ENCODE data around the gene KIF13A.
"Not testable (repeated sequence)": the region's sequence is repeated elsewhere in the genome, so short reads cannot be mapped to it uniquely, and the experiment has no call there.

The KIF13A gene

DNA sequence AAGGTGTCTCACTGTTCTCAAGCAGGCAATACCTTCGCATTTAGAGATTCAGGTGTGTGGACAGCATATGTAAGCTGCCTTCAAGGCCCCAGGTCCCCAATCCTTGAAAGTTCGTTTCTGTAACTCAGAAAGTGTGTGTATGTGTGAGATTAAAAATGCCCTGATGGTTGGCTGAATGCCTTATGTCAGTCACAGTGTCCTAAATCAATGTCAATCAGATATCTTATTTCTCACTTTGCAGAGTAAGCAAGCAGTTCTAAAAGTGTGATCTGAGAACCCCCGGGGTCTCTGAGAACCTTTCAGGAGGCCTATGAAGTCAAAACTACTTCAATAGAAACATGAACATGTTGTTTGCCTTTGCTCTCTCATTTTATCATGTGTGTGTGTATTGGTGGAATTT lies 157.5 kb downstream of the KIF13A start:
- no peak for DNase-seq (ENCODE audit: low read depth, low spot score)
- no peak overlapping the region for H3K27ac ChIP-seq

- no peak overlapping the region for H3K27ac ChIP-seq
- DNase-seq (ENCODE audit: low read depth, low spot score) = no peak
Measured at GRCh38 chr6:17828149-17828548, 159.3 kb downstream of the KIF13A start.

GRCh38 chr6:17826301-17826700 lies 161.1 kb downstream of the KIF13A start:
- no peak for DNase-seq (ENCODE audit: low read depth, low spot score)
- H3K27ac ChIP-seq = no peak overlapping the region

DNA sequence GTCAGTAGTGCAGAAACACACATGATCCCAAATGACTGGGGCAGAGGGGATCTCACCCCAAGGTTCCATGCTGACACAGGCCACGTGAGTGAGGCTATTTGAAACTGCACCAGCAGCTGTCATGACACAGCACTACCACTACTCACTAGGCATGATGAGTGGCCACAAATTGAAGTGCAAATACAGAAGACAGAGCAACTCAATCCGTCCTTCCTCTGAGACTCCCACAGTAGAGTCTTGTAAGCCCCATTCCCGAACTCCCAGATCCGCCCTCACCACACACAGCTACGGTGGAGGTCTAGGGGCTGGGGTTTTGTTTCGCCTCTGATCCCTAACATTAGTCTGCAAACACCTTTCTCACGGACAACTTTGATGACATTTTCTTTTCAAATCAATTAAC lies 167.4 kb downstream of the KIF13A start:
- no peak for DNase-seq (ENCODE audit: low read depth, low spot score)
- no peak overlapping the region for H3K27ac ChIP-seq

- H3K27ac ChIP-seq = no peak overlapping the region
Measured at GRCh38 chr6:17817763-17818162, 169.7 kb downstream of the KIF13A start.

DNA sequence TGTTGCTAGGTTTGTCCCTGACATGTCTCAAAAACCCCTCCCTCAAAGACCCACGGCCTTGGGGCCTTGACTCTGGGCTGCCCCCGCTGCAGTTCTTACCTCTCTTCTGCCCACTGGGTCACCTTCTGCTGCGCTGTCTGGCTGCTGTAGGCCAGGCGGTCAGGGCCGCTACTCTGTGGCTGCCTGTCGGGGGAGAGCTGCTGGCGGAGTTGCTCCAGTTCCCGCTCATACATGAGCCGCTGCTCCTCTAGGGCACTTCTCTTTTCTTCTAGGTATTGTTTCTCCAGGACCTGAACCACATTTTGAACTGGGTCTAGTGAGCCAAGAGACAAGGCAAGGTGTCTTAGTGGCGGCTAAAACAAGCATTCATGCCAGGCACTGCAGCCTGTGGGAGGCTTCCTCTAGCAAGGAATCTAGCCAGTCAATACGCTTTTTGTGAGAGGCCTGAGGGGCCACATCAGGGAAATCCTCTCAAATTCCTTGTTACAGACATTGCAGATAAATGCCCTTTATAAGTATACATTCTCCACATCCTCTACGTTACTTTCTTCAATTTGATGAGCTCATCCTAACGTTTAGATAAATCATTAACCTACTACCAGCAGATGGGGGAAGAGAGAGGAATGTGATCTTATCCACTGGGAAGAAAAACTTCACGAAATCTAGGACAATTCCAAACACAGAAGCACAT lies 170.4 kb downstream of the KIF13A start:
- H3K27ac ChIP-seq = no peak overlapping the region
- DNase-seq (ENCODE audit: low read depth, low spot score) = no peak

More at GRCh38 chr6:17817763-17818162, 169.7 kb downstream of the KIF13A start:
- no peak for DNase-seq (ENCODE audit: low read depth, low spot score)

- no peak for DNase-seq (ENCODE audit: low read depth, low spot score)
- H3K27ac ChIP-seq = no peak overlapping the region
Measured at GRCh38 chr6:17813542-17813941, 173.9 kb downstream of the KIF13A start.

GRCh38 chr6:17812311-17812710 lies 175.1 kb downstream of the KIF13A start:
- DNase-seq (ENCODE audit: low read depth, low spot score) = no peak
- no peak overlapping the region for H3K27ac ChIP-seq

DNA sequence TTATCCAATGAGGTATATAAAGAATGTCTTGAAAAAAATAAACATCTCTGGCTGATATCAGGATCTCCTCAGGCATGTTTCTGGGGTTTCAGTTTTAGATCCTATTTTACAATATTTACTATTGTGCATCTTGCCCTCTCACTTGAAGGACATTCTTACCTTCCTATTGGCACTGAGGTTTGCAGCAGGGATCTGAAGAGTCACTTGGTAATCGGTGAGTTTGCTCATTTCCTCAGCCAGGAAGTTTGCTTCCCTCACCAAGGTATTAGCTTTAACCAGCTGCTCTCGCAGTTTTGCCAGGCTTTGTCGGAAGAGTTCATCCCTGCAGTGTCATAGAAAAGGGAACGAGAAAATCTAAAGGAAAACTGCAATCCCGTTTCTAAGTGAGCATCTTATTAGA lies 178.8 kb downstream of the KIF13A start:
- DNase-seq (ENCODE audit: low read depth, low spot score) = no peak
- H3K27ac ChIP-seq = no peak overlapping the region

DNA sequence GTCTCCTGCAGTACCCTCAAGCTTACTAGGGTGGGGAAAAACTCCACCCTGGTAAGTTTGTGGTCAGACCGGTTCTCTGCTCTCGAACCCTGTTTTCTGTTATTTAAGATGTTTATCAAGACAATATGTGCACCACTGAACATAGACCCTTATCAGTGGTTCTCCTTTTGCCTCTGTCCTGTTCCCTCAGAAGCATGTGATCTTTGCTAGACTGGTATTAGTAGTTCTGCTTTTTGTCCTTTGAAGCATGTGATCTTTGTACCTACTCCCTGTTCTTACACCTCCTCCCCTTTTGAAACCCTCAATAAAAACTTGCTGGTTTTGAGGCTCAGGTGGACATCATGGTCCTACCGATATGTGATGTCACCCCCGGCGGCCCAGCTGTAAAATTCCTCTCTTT lies 180.0 kb downstream of the KIF13A start:
- not testable (repeated sequence) for H3K27ac ChIP-seq; DNase-seq (ENCODE audit: low read depth, low spot score)

DNA sequence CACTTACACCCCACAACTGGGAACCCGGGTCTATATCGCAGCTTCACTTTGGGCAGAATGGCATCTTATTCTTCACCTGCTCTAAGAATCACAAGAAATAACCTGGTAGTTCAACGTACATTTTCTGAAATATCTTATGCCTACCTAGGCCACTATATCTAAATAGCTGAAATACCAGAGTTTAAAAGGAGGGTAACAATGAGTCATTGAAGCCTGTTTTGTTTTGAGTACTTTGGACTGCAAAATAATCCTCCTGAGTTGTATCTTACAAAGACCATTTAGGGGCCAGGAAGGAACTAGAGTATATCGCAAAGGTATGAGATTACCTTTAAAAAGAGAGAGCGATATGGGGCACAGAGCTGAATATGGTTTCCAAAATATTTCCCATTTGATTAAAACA lies 184.0 kb downstream of the KIF13A start:
- no peak for DNase-seq (ENCODE audit: low read depth, low spot score)
- H3K27ac ChIP-seq = no peak overlapping the region

DNA sequence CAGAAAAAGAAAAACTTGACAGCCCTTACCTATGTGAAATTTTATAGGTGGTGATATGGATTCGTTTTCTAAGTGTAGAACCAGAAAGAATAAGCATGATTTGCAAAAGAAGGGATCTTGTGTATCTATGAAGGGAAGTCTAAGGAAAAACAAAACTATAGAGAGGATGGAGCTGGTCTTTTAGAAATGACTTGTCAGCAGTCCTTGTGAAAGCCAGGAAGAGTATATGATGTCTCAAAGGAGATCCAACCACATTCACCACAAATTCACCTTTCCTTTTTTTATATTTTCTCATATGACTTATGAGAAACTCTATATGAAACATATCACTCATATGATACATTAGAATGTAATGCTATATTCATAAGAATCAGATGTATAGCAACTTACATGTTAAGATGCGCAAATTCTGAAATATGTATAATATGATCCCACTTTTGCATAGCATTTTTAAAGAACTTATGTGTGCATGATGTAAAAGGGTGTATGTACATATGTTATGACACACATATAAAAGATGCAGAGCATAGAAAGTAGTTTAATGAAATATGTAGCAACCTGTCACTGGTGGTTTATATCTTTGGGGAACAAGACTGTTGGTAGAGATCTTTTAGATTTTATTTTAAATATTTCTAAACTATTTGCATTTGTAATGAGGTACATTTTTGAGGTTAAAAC lies 188.8 kb downstream of the KIF13A start:
- no peak overlapping the region for H3K27ac ChIP-seq
- no peak for DNase-seq (ENCODE audit: low read depth, low spot score)

- no peak for DNase-seq (ENCODE audit: low read depth, low spot score)
- no peak overlapping the region for H3K27ac ChIP-seq
Measured at GRCh38 chr6:17790489-17790888, 196.9 kb downstream of the KIF13A start.

DNA sequence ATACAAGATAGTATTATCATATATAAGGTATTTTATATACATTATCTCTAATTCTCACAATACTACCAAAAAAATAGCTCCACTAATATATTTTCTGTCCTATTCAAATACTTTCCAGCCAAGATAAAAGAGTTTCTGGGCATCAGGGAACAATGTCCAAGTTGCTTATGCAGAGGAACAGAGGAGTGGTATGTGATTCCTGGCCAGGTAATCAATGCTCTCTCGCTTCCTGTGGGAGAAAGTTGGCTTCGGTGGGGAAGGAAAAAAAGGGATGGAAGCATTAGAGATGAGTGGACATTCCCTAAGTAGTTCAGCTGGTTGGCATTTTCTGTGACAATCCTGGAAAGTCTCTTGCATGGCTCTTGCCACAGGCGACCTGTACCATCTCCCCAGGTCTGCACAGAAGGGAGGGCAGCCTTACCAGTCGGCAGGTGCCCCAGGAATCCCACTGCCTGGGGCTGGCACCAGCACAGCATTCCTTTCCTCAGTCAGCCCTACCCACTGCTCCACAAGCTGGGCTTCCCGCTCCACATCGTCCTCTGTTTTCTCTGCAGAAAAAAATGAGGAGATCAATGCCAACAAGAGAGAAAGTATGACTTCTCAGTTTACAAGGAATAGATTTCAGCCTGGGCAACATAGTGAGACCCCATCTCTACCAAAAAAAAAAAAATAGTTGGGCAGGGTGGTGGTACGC lies 202.2 kb downstream of the KIF13A start:
- no peak overlapping the region for H3K27ac ChIP-seq
- no peak for DNase-seq (ENCODE audit: low read depth, low spot score)

DNA sequence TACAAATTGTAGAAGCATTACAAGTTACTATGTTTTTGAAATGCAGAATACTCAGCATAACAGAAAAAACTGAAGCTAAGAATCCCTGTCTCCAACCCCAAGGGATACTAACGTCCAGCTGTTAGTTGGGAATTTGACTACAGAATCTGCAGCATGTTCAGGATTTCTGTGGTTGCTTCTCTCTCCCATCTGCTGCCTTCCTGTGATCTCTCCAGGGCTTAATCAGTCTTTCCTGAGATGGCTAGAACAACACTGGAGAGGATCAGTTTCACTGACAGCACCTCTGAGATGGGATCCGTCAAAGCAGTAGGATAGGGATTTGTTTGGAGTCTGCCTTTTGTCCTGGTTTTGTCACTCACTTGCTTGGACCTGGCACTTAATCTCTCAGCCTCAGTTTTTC lies 207.4 kb downstream of the KIF13A start:
- H3K27ac ChIP-seq = no peak overlapping the region
- DNase-seq (ENCODE audit: low read depth, low spot score) = no peak

DNA sequence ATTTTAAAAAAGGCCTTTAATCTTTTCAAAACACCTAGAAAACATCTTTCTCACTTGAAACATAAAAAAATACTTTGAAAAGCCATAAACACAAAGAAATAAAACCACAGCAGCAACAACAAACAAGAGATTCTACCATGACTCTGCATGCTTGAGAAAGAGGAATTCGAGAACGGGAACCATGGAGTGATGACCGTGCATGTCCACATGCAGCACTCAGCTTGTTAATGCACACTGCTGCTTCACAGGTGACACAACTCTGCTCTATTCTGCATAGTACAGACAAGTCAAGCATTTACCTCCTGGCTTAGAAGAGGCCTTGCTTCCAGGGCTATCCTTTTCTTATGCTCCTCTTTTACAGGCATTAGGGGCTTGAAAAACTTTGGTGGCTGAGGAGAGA lies 215.8 kb downstream of the KIF13A start:
- no peak overlapping the region for H3K27ac ChIP-seq
- DNase-seq (ENCODE audit: low read depth, low spot score) = no peak

- no peak overlapping the region for H3K27ac ChIP-seq
- no peak for DNase-seq (ENCODE audit: low read depth, low spot score)
Measured at GRCh38 chr6:17768881-17769280, 218.6 kb downstream of the KIF13A start.

DNA sequence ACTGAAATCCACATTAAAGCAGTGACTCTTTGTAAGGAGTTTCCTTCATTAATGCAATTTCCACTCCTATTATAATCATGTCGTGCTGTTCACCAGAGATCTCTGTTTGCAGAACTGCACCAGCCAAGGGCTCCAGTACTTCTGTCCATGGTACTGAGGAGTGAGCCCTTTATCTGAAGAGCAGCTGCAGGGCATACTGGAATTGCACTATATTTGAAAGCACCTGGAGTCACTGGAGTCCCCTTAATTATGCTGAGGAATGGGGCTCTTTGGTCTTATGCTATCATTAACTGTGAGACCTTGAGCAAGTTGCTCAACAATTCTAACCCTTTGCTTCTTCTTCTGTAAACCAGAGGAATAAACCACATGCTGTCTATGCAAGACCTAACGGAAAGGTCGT lies 219.0 kb downstream of the KIF13A start:
- H3K27ac ChIP-seq = no peak overlapping the region
- DNase-seq (ENCODE audit: low read depth, low spot score) = no peak

- DNase-seq (ENCODE audit: low read depth, low spot score) = no peak
Measured at GRCh38 chr6:17762651-17763050, 224.8 kb downstream of the KIF13A start.

DNA sequence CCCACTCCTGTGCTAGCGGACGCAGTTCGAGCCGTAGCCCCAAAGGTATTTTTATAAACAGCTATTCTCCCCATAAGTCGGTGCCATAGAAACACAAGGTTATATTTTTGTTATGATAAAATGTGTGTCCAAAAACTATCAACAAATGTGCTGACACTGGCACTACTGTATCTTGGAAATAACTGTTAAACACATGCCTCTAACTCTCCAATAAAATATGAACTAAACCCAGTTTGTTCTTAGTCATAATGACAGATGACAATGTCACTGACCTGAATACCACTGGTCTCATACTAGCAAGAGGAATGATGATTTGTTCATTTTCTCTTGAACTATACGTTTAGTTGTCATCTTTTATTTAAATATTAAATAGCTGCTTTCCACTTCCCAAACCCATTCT lies 229.3 kb downstream of the KIF13A start:
- no peak for DNase-seq (ENCODE audit: low read depth, low spot score)
- no peak overlapping the region for H3K27ac ChIP-seq

More at GRCh38 chr6:17762651-17763050, 224.8 kb downstream of the KIF13A start:
- no peak overlapping the region for H3K27ac ChIP-seq

- DNase-seq (ENCODE audit: low read depth, low spot score) = no peak
- H3K27ac ChIP-seq = no peak overlapping the region
Measured at GRCh38 chr6:17754254-17754653, 233.2 kb downstream of the KIF13A start.

Measured in epithelial cell of prostate (primary cell).